DMS153 treated with DMSO at 0.1 percent for 48 hours (cell line): ENCODE measurements around the gene MEF2C.

Experiments
- DNase-seq: peaks from one replicate; lab custom pipeline; 2025; ENCODE audit not compliant: unreplicated experiment; lab: John Stamatoyannopoulos, UW

Gene MEF2C

DNA sequence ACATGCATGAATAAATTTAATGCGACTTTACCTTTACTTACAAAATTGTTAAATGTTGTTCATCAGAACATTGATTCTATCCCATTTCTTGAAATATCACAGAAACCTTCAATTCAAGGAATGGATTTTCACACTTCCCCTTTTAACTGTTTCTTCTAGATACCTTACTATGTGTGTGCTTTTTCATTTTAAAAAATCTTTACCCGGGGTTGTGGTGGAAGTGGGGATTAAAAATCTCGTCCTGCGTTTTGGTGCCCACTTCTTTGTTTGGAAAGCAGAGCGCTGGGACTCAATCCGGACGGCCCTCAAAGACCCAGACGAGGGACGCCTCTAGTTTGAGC lies 5.8 kb upstream of the MEF2C start:
- DNase-seq: no peak

DNA sequence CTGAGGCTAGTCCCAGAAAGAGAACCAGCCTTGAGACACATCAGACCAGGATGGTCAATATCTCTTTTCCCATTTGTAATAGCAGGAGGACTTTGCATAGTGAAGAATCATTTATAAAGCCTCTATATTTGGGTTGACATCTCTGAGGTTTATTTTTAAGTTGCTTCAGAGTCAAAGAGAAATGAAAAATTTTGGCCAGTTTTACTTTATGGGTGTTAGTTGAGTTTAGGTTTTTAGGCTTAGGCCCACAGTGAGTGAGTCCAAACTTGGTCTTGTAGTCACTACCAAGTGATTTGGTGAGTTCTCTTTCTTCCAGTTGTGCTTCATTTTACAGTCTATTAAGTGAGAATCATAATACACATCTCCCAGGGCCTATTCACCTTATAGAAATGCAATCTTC lies 5.3 kb upstream of the MEF2C start:
- DNase-seq: no peak

DNA sequence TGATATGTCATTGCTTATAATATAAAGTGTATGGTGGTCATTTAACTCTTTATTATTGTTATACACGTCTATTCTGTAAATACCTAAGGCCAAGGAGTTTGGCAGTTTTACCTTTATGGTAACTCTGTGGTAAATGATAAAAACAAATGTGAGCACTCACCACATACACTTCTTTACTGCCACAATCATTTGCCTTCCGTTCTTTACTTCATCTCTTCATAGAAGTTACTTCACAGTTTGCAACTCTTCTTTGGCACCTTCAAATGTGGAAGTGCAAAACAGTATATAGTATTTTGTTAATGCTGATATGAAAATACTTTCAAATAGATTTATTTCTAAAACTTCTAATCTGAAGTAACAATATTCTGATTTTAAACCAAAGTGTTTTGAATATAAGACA lies 4.4 kb upstream of the MEF2C start:
- DNase-seq: no peak

DNA sequence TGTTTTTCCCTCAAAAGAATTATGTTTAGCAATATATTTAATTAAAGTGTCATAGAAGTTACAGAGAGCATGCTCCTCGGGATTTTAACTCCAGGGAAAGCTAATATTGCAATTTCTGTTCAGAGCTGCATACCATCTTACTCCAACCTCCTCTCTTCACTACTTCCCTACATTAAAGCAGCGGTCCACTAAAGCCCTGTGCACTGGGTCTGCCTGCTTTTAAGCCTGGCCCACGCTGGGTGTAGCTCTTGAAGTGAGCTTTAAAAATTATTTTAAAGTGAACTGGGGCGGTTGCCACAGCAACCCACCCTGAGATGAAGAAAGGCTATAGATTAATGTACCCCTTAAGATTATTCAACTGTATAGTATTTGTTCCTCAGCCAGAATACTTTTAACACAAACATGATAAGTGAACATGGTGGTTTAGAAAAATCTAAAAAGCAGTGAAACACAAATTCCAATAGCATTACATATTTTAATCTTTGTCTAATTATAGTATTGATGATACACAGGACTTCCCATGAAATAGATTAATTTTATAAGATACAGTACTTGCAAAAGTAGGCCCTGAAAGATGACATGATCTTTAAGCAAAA lies 3.9 kb upstream of the MEF2C start:
- DNase-seq: no peak

DNA sequence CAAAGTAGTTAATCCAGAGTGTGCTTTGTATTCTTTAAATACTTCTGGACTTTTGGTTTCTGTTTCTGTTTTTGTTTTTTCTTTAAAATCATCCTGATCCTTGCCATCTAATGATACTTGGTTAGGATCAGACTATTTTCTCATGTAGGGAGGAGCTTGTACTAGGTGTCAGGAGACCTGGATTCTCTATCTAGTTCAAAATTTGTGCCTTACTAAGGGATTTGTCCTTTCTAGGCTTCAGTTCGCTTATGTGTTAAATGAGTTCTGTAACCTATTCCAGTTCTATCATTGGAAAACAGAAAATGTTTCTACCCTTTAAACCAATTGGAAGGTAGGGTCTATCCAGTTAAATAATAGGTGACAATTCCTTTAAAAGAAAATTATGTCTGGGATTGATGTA lies 3.3 kb upstream of the MEF2C start:
- DNase-seq: no peak

- no peak for DNase-seq
These were observed 2.0 kb upstream of the MEF2C start for GRCh38 chr5:88885002-88885401.

GRCh38 chr5:88884608-88884877 lies 1.6 kb upstream of the MEF2C start:
- DNase-seq: no peak

DNA sequence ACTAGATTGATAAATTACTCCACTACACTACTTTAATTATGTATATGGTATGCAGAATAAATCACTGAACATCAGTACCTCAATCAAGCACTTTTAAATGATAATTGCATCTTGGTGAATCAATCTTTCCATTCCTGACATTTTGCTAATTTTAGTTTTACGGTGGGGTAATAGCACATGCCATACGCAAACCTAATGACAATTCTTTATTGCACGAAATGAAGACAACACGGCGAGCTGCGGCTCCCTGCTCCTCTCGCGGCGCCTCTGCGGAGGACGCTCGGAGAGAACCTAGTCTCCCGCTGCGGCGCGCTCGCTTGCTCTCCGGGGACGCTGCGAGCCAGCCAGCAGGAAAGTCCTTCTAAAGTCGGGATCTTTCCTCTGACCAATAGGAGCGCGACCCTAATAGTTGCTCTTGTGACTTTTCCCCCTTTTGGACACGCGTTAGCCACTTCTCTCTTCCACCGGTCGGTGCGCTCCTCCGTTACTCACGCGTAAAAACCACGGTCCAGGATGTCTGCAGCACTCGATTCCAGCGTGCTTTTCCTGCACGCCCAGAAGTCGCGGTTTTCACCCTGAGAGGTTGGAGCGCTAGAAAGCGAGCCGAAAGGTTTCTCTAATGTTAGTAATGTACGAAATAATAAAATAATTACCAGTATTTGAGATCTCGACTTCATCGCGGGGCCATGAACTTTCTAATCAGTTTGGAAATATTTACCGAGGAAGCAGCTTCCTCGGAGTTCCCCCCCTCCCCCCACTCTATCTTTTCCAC lies 1.0 kb upstream of the MEF2C start:
- no peak for DNase-seq

DNA sequence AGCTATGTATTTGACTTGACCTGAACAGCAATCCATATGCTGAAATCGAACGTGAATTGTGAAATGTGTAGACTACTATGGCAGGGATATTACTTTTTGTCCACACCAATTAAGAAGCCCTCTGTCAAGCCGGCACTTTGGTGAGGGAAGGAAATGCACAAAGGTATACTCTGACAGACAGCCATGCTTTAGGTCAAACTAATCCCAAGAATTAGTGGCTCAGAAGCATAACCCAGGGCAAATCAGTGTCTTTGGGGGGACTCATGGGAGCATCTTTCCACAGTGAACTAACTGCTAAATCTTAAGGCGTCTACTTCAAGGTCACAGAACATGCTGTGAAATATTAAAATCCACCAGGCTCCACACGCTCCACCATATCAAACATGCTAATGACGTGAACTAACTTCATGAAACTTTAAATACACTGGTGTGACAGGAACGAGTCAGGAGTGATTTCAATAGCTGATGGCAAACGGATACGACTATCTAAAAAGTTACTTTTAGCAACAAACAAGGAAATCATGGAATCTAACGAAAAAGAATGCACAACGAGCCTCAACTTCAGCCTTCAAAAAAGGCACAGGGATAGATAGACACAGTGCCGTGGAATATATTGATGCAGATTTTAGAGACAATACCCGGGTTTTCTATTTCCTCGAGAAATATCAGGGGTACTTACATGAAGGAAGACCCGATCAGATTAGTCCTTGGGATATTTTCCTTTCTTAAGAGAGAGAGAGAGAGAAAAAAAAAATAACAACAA lies 527 bp downstream of the MEF2C start:
- no peak for DNase-seq

GRCh38 chr5:88881571-88881971 lies 1.4 kb downstream of the MEF2C start:
- no peak for DNase-seq

GRCh38 chr5:88880201-88880600 lies 2.8 kb downstream of the MEF2C start:
- DNase-seq: no peak

GRCh38 chr5:88879724-88880123 lies 3.3 kb downstream of the MEF2C start:
- DNase-seq: no peak

DNA sequence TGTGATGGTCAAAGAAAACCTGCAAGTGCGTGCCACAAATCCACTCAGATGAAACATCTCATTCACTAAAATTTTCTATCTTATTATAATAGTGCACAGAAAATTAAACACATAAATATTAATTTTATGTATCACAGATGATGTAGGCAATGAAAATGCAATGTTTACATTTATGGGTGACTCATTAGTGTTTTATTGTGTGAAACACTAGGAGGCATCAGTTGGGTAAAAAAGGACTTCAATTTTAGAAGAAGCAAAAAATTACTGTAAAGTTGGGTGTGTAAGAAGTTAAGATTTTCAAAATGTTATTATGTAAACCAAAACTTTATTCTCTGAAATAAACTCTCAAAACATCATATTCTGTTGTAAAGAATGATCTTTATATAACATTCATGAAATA lies 4.0 kb downstream of the MEF2C start:
- DNase-seq: no peak

- DNase-seq: no peak
These were observed 5.2 kb downstream of the MEF2C start for GRCh38 chr5:88877826-88878225.

GRCh38 chr5:88876714-88877113 lies 6.3 kb downstream of the MEF2C start:
- DNase-seq: no peak

- no peak for DNase-seq
These were observed 7.4 kb downstream of the MEF2C start for GRCh38 chr5:88875341-88876234.

- no peak for DNase-seq
These were observed 9.5 kb downstream of the MEF2C start for GRCh38 chr5:88873447-88873846.

DNA sequence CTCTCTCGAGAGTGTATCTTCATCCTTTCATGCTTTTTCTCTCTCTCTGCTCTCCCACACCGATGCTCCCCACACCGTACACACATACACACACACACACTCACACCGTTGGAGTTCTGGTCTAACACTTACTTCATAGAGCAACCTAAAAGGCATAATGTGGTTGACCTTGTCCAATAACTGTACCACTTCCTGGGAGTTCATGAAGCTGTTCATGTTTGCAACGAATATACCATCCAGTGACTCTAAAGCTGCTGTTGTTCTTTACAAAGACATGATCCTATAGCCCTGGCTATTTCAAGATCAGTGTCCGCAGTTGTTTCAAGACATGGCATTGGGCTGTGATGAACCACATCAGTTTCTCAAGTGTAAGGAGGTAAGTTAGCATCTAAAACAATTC lies 10.0 kb downstream of the MEF2C start:
- DNase-seq: no peak

- no peak for DNase-seq
These were observed 12.7 kb downstream of the MEF2C start for GRCh38 chr5:88870285-88870684.

GRCh38 chr5:88868468-88869068 lies 14.4 kb downstream of the MEF2C start:
- no peak for DNase-seq

DNA sequence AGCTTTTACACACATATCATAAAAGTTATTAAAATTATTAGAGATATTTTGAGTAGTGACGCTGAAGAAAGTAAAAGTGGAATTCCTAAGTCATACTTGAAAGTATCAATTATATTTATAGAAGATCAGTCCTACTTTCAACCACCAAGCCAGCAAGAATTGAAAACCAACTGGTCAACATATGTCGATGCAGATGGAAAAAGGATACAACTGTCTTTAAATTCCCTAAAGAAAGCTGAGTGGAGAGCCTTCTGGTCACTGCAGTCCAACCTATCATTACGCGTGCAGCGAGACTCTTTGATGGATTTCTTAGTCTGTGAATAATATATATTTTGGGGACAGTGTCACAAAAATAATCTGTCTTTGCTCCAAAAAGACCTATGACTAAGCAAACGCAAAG lies 15.3 kb downstream of the MEF2C start:
- no peak for DNase-seq
